BE2C (cell line): ENCODE measurements around the gene TSPAN18.

Source experiments
- DNase-seq: peaks from one replicate; pipeline ENCODE4 v3.0.0-alpha.2; 2020
- H3K27me3 ChIP-seq: fragments of 250-450 bp; sonication (Bioruptor Pico); 2 replicates; pipeline ENCODE4 v1.5.1; 2020; ENCODE audit warnings: mild to moderate bottlenecking
- H3K36me3 ChIP-seq: fragments of 250-450 bp; sonication (Bioruptor Pico); 2 replicates; pipeline ENCODE4 v1.5.1; 2020; ENCODE audit warnings: mild to moderate bottlenecking
- H3K4me1 ChIP-seq: fragments of 250-450 bp; sonication (Bioruptor Pico); 2 replicates; pipeline ENCODE4 v1.5.1; 2020
- H3K4me3 ChIP-seq: 2 replicates; pipeline ENCODE4 v1.5.1; 2011; ENCODE audit warnings: low read depth, low read length
- H3K9me3 ChIP-seq: fragments of 250-450 bp; sonication (Bioruptor Pico); 2 replicates; pipeline ENCODE4 v1.5.1; 2020
- TF ChIP-seq, protein P1 (sequence below): IDR thresholded peaks from 2 replicates; pipeline ENCODE4 v1.5.1; 2012; ENCODE audit warnings: mild to moderate bottlenecking, low read depth, low read length

Gene TSPAN18

DNA sequence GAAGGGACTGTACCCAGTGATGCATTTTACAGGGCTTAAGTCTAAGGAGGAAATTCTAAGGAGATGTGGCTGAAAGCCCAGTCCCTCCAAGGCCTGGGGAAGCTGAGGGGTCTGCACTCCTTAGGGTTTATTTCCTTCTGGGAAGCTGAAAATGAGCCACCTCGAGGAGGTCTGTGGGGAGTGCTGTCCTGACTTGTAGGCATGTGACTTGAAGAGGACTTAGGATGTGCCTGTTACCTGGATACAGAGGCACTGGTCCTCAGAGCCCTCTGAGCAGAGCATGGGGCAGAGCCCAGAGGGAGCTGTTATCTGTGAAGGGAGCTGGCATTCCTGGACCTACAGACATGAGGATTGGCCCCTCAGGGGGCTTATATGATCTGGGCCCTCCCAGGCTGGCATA lies 146.8 kb downstream of the TSPAN18 start:
- no peak for DNase-seq
- no peaks in the 10 kb centered on the region for H3K27me3 ChIP-seq
- H3K36me3 ChIP-seq, result no peaks in the 10 kb centered on the region
- no peaks in the 10 kb centered on the region for H3K9me3 ChIP-seq
- TF ChIP-seq, protein P1, sequence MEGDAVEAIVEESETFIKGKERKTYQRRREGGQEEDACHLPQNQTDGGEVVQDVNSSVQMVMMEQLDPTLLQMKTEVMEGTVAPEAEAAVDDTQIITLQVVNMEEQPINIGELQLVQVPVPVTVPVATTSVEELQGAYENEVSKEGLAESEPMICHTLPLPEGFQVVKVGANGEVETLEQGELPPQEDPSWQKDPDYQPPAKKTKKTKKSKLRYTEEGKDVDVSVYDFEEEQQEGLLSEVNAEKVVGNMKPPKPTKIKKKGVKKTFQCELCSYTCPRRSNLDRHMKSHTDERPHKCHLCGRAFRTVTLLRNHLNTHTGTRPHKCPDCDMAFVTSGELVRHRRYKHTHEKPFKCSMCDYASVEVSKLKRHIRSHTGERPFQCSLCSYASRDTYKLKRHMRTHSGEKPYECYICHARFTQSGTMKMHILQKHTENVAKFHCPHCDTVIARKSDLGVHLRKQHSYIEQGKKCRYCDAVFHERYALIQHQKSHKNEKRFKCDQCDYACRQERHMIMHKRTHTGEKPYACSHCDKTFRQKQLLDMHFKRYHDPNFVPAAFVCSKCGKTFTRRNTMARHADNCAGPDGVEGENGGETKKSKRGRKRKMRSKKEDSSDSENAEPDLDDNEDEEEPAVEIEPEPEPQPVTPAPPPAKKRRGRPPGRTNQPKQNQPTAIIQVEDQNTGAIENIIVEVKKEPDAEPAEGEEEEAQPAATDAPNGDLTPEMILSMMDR, result no peak
- no peaks in the 10 kb centered on the region for H3K4me1 ChIP-seq
- no peak overlapping the region for H3K4me3 ChIP-seq

DNA sequence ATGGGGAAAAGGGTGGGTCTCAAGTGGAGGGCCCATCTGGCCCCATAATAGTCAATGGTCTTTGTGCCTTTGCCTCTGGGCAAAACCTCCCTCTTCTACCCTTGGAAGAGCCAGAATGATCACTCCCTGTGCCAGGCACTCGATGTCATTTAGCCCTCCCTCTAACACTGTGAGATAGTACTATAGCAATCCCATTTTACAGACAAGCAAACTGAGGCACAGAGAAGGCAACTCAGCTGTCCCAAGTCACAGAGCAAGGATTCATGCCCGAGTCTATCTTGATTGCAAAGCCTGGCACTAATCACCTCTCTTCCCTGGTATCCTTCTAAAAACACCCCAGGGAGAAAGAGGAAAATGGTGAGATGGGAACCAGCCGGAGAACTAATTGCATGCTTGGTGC lies 147.5 kb downstream of the TSPAN18 start:
- TF ChIP-seq, protein P1, result no peak
- no peaks in the 10 kb centered on the region for H3K4me1 ChIP-seq
- H3K4me3 ChIP-seq, result no peak overlapping the region
- no peak for DNase-seq
- H3K36me3 ChIP-seq, result no peaks in the 10 kb centered on the region
- no peaks in the 10 kb centered on the region for H3K9me3 ChIP-seq
- H3K27me3 ChIP-seq, result no peaks in the 10 kb centered on the region

DNA sequence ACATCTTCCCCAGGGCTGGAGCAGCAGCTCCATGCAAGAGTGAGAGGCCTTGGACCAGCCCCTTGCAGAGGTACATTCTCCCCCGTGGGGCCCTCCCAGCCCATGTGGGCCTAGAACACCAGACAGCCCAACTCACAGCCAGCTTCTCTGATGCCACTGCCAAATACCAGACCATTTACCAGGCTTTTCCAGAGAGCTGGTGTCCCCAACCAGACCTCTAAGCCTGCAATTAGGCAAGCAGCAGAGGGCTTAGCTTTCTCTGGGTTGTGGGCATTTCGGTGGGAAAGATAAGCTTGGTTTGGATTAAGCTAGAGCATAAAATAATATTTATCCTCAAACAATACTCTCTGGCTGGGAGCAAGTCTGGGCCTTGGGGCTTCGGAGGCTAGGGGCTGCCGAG lies 148.3 kb downstream of the TSPAN18 start:
- H3K4me3 ChIP-seq, result no peak overlapping the region
- TF ChIP-seq, protein P1, result no peak
- H3K9me3 ChIP-seq, result no peaks in the 10 kb centered on the region
- H3K36me3 ChIP-seq, result no peaks in the 10 kb centered on the region
- no peaks in the 10 kb centered on the region for H3K4me1 ChIP-seq
- DNase-seq, result peak; percentile 28
- H3K27me3 ChIP-seq, result no peaks in the 10 kb centered on the region

DNA sequence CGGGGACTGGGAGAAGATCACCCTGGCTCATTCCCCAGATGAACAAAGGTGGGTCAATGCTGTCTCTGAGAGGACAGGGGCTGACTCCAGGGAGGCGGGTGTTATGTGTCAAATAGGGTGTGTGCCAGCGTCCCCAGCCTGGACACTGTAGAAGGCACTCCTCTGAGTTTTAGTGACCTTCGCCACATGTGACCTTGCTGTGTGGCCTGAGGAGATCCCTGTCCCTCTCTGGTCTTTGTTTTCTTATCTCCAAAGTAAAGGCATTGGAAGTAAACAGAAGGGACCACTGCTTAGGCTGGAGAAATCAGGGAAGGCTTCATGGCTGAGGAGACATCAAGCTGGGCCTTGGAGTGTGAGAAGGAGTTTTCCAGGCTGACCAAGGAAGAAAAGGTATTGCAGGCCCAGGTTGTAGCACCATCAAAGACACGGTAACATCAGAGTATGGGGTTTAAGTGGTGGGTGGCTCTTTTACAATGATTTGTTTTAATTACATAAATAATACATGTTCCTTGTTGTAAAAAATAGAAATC lies 149.5 kb downstream of the TSPAN18 start:
- H3K9me3 ChIP-seq, result no peaks in the 10 kb centered on the region
- no peak overlapping the region for H3K4me3 ChIP-seq
- no peaks in the 10 kb centered on the region for H3K36me3 ChIP-seq
- TF ChIP-seq, protein P1, result no peak
- H3K27me3 ChIP-seq, result no peaks in the 10 kb centered on the region
- H3K4me1 ChIP-seq, result no peaks in the 10 kb centered on the region
- no peak for DNase-seq

DNA sequence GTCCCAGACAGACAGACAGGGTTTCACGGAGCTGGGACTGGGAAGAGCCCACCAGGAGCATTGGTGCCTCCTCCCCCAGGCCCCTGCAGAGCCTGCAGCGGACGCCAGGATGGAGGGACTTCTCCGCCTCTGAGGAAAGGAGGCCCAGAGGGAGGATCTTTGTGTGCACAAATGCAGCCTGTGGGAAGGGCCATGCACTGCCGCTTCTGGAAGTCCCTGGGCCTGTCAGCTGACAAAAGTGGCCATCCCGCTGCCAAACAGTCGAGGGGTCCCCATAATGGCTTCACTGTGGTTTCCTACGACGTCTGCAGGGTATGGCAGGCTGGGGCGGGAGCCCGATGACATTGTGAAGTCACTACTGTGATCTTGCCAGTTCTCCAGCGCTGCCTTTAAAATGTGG lies 150.1 kb downstream of the TSPAN18 start:
- no peaks in the 10 kb centered on the region for H3K9me3 ChIP-seq
- no peak overlapping the region for H3K4me3 ChIP-seq
- H3K27me3 ChIP-seq, result no peaks in the 10 kb centered on the region
- H3K4me1 ChIP-seq, result no peaks in the 10 kb centered on the region
- TF ChIP-seq, protein P1, result no peak
- DNase-seq, result no peak
- H3K36me3 ChIP-seq, result no peaks in the 10 kb centered on the region

DNA sequence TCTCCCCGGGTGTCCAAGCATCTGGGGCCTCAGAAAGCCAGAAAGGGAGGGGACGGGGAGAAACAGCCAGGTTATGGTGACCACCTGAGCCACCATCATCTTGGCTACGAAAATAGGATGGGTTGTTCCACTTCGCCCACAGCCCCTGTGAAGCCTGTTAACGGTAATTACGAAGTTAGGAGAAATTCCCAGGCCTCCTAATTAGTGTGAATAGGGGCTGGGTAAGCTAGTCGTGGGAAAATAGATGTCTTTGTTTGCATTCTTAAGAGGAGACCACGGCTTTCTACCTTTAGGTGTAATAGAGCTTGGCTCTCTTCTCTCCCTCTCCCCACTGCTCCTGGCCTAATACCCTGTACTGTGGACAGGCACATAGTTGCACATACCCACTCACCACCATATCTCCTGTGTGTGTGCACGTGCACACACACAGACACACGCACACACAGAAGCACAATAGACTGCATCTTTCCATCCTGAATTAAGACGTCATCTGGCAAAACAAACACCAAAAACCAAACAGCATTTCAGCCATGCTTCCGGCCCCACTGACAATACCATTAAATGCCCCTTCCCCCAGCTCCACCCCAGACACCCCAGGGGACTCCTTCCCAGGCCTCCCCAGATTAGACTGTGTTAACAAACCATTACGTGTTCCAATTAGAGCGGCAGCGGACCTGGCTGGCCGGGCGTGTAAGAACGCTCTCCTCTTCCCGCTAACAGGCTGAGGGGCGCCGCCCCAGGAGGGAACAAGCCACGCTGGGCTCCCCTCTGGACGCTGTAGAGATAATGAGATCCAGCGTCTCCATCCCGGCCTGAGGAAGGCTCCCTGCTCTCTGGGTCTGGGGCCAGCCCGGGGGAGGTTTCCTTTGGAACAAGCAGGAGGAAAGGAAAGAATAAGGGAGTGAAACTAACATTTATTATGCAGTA lies 151.1 kb downstream of the TSPAN18 start:
- DNase-seq, result peak; percentile 39
- Histone ChIP-seq H3K9me3 (no peaks in the 10 kb centered on the region), H3K27me3 (no peaks in the 10 kb centered on the region), H3K36me3 (no peaks in the 10 kb centered on the region), H3K4me3 (peak overlapping the region; percentile 4; the same call in 1 of the 2 replicates), H3K4me1 (no peaks in the 10 kb centered on the region)
- TF ChIP-seq, protein P1, result no peak
